DMS153 treated with DMSO at 0.1 percent for 48 hours (cell line): ENCODE measurements around the gene MBP.

Source experiments
- DNase-seq: peaks from one replicate; lab custom pipeline; 2025; ENCODE audit not compliant: unreplicated experiment; lab: John Stamatoyannopoulos, UW

Gene MBP

DNA sequence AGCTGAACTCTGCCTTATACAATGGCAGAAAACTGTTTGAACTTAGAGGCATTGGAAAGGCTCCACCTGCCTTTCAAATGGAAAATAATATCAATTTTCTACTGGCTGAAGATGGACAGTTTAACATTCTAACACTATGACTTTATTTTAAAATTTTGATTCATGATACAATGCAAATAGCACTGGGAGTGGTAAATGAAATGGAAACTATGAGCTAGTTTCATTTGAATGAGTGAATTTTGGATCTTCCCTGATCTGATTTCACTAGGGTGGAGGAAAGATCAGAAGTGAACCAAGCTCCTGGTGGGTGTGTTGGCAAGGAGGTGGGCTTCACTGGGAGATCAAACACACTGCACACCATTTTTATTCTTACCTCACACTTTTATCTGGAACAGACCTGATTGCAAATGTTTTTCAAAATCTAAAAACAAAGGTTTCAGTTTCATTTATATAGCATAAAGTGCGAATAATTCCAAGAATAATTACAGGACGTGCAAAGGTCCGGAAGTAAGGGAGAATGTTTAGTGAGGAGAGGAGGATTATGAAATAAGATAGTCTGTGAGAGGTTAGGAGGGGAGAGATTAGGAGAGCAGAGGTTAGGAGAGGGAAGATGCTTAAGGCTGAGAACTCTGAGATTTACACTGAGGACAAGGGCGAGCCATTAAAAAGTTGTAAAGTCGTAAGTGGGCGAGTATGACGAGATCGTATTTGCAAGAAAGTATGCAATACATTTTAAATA, 18.6 kb upstream of the MBP start:
- no peak for DNase-seq

DNA sequence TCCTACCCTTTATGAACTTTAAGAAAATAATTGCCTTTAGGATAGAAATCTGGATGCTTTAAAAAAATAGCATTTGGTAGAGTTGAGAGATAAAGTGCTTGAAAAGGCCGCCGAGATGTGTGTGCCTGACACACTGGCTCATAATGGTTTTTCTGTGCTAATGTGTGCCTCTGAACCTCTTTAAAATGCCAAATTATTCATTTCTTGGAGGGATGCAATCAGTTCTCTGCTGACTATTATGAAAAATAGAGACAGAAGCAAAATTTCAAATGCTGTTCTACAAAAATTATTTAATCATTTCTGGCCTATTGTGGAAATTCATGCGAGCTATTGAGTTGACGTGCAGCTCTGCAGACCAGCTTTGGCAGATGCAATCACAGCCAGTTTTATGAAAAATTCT, 18.0 kb upstream of the MBP start:
- no peak for DNase-seq

DNA sequence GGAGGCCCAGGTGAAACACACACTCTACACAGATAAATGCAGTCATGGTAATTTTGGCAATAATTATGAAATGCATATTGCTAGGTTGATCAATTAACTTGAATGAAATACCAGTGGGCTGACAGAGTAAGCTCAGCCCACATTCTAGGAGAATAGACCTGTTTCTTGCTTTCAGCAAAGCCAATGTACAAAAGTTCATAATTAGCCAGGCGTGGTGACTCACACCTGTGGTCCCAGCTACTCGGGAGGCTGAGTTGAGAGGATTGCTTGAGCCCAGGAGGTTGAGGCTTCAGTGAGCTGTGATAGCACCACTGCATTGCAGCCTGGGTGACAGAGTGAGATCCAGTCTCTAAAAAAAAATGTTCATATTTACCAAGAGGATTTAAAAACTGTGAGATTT, 15.7 kb upstream of the MBP start:
- no peak for DNase-seq

DNA sequence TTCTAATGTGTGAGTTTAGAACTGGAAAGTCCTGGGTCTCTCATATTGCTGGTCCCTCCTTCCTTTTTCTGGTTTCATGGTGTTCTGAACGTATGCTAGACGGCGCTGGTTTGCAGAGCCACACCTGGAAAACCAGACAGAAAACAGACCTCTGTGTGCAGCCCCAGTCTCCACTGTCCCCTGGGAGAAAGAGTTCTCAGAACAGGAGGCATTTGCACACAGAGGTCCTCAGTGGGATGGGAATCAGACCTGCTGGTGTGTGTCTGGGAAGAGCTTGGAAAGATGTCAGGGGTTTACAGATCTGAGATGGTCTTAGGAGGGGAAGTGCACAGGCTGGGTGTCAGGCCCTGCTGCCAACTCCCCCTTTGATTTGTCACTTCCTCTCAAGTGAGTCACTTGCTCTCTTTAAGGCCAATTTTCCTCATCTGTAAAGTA, 14.9 kb upstream of the MBP start:
- DNase-seq = no peak

DNA sequence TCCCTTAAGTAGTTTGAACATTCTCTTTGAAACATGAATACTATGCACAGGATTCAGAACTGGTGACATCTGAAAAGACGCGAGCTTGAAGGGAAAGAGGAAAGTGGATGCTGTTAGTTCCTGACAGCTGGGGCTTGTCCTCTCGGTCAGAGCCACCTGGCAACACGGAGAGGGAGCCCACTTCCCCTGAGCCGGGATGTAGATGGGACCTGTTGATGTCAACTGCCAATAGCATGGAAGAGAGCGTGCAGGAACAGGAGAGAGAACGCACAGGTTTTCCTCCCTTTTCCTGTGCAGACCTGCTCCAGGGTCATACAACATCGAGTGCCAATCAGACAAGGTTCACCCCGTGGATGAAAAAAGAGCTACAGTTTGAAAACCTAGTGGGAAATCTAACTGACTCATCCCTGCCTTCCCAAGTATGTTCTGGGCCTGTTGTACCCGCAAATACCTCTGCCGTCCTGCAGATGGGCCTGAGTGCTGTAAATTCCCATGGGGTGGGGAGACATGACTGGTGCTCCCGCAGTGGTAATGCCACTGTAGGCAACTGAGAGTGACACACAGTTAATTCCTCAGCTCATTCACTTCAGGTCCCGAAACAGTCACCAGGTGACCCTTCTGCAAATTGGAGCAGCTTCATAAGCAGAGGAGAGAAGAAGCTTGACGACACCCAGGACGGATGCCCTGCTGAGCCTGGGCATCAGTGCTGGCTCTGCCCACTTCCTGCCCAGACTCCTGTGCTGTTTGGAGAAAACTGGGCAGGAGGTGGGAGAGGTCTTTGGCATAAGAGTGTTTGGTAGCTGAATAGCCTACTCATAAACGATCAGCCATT, 13.9 kb upstream of the MBP start:
- DNase-seq = no peak

DNA sequence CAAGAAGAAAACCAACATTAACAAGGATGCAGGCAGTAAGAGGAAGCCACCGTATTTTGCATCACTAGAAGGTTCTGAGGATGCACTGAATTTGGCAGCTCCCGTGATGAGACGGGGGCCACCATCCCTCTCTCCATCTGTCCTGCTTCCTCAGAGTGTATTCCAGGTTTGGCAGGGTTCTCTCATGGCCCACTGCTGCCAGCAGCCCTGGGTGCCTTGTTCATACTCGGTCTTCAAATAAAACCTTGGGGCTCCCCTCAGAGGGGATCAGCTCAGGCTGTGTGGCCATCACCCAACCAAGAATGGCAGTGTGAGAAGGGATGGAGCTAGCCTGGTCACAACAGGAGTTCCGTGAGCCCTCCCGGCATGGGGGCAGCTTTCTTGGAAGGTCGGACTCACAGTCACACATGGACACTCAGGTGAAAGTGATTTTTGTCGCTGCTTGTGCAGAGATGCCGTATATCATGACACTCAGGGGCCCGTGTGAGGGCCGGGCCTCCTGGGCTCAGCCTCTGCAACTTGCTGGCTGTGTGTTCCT, 12.8 kb upstream of the MBP start:
- DNase-seq = no peak

DNA sequence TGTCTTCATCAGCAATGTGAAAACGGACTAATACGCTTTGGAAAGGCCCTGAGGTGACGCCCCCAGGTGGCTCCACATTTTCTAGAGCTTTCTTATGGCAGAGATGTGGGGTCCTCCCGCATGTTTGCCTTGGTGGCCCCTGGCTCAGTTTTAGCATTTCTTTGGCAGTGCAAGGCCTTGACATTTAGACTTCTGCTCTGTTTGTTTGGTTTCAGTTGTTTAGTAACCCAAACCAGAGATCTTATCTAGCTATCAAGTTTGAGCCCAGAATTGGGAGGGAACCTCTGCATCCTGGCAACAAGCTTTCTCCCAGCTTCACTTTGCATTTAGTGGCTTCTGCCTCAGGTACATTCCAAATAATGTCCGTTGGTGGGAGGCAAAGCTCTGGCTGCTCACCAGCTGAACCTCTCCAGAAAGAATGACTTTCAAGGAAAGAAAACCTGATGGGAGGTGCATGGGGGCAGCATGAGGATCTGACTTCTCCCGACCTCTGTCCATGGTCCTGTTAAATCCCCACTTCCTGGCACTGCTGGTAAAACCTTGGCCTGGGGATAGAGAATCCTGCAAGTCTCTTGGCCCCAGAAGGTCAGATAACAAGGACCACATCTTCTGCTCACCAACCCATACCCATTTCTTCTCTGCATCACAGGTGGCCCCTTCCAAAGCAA, 12.0 kb upstream of the MBP start:
- DNase-seq = no peak

DNA sequence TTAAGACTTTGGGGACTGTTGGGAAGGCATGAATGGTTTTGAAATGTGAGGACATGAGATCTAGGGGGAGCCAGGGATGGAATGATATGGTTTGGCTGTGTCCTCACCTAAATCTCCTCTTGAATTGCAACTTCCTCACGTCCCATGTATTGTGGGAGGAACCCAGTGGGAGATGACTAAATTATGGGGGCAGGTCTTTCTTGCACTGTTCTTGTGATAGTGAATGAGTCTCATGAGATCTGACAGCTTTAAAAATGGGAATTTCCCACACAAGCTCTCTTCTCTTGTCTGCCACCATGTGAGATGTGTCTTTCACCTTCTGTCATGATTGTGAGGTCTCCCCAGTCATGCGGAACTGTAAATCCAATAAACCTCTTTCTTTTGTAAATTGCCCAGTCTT, 11.5 kb upstream of the MBP start:
- DNase-seq = no peak

DNA sequence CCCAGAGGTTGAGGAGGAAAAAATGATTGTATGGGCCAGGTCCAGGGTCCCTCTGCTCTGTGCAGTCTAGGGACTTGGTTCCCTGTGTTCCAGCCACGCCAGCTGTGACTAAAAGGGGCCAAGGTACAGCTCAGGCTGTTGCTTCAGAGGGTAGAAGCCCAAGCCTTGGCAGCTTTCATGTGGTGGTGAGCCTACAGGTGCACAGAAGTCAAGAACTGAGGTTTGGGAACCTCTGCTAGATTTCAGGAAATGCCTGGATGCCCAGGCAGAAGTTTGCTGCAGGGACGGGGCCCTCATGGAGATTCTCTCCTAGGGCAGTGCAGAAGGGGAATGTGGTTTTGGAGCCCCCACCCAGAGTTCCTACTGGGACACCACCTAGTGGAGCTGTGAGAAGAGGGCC, 10.6 kb upstream of the MBP start:
- no peak for DNase-seq

DNA sequence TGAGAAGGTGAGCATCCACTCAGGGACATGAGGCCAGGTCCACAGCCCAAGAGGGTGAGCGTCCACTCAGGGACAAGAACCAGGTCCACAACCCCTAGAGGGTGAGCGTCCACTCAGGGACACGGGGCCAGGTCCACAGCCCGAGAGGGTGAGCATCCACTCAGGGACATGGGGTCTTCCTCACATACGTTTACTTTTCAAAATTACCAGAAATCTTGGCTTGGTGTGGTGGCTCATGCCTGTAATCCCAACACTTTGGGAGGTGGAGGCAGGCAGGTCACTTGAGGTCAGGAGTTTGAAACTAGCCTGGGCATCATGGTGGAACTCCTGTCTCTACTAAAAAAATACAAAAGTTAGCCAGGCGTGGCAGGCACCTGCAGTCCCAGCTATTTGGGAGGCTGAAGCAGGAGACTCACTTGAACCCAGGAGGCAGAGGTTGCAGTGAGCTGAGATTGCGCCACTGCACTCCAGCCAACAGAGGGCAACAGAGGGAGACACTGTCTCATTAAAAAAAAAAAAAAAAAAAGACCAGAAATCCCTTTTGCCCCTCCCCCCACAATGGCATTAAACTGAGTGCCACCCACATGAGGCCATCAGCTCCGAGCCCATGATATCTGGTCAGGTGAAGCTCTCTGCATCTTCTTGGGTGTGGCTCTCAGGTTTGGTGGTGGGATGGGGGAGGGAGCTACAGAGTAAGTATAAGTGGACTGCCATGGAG, 9.0 kb upstream of the MBP start:
- no peak for DNase-seq

DNA sequence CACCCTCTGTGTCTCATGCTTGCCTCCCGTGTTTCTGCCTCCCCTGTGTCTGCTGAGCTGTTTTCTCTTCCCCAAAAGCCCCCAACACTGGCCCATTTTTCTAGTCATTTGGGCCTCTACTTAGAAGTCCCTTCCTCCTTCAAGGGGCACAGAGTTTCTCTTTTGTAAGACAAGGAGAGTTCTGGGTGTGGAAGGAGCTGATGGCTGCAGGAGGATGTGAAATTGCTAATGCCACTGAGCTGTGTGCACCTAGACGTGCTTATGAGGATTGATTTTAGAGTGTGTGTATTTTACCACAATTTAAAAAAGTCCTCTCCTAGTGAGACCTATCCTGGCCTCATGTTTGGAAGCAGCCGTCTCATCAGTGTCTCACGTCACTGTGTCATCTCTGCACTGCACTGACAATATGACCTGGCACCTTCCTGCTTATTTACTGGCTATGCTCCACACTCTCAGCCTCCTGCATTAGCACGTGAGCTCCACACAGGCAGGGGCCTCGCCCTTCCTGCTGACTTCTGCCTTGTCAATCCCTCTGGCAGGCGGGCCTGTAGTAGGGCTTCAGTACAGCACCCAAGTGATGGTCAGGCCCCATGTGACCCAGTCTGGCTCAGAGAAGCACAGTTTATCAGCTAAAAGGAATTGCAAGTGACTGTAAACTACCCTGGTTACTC, 8.0 kb upstream of the MBP start:
- DNase-seq = no peak

DNA sequence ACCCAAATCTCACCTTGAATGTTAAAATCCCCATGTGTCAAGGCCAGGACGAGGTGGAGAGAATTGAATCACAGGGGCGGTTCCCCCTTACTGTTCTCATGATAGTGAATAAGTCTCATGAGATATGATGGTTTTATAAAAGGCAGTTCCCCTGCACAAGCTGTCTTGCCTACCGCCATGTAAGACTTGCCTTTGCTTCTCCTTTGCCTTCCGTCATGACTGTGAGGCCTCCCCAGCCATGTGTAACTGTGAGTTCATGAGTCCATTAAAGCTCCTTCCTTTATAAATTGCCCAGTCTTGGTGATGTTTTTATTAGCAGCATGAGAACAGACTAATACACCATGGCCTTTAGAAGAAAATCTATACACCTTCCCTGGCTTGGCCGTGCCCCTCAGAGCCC, 7.4 kb upstream of the MBP start:
- no peak for DNase-seq

DNA sequence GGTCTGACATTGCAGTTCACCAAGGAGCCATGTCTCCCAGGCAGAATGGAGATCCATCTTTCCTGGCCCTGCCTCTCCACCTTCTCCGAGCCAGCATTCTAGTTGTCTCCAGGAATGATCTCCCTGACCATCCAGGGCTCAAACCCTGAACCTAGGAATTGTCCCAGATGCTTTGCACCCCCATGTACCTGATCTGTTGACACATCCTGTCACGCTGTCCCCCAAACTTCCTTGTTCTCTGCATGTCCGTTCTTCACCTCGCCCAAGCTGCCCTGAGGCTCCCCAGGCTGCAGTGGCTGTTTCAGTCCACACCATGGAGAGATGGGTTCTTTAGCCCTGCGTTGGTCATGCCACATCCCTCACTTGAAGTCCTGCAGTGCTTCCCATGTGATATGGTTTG, 7.0 kb upstream of the MBP start:
- no peak for DNase-seq

DNA sequence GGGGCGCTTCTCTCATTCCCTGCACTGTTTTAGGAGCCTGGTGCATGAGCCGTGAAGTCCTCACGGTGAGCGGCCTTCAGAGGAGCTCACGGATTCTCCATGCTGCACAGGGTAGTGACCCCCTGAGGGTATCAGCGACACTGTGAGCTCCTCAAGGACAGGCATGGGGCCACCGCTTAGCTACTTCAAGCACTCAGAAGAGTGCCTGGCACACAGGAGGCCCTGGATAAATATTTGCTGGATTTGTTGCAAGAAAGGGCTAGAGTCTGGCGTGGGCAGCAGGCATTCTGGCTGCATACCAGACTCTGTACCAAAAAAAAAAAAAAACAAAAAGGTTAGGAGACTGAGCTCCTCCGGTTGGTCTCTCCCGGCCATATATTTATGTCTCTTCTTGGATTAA, 5.7 kb upstream of the MBP start:
- no peak for DNase-seq

DNA sequence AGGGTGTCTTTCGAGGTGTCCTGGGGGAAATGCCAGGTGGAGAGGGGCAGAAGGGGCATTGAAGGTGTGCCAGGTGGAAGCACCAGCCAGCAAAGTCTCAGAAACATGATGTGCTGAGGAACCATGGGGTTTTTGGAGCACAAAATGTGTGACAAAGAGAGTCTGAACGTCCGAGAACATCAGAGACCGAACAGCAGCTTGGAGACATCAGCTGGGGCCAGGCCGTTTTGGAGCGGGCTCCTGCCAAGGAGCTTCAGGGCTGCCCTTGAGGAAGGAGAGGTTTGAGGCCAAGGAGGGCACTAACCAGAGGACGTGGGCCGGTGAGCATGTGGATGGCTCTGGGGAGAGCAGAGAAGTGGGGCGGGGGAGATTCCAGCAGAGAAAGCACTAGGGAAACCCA, 5.3 kb upstream of the MBP start:
- DNase-seq = no peak

DNA sequence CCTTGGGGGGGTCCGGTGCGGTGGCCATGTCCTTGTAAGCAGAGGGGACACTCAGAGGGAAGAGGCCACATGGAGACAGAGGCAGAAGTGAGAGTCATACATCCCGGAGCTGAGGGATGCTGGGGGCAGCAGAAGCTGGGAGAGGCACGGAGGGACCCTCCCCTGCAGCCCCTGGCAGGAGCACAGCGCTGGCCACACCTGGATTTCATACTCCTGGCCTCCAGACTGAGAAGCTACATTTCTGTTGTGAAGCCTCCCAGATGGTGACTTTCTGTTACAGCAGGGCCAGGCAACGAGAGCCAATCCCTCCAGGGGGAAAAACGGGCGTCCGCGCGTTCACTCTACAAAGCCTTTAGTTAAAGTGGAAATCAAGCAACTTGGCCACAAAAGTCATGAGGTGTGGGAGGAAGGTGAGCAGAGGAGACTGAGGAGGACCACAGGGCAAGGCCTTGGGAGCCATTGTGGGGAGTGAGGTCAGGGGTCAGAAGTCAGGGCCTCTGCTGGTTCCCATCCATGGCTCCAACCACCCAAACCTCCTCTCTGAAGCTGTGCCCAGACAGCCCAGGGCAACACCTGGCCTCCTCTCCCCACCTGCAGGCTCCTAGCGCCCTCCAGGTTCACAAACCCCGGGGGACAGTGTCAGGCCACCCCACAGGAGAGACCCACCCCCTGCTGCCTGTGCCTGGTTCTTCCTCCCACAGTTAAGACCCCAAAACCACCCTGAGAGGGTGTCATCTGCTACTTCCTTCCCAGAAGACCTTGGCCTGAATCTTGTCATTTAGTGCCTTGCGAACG, 4.5 kb upstream of the MBP start:
- DNase-seq = no peak

DNA sequence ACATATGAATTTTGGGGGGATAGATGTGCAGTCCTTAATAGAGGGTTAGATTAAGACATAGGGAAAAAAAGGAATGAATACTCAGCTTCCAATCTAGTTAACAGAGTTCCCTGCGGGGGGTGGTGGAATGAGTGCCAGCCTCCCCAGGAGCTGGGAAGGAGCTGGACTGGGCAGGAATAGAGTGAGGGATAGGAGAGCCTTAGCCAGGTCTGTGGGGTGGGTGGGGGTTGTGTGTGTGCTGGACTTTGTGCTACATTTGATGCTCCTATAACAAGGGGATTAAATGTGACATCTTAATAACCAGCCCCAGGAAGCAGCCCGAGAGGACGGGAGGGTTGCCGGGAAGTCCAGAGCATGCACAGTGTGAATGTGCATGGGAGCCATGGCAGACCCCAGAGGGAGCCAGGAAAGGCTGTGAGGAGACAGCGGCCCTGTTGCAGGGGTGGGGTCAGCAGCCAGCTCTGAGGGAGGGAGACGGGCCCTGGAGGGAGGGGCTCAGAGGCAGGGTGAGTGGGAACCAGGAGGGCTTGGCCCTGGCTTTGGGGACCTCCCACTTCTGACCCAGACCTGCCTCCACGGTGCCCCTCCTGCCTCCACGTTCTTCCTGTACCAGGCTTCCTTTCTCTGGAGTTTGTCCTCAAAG, 3.6 kb upstream of the MBP start:
- no peak for DNase-seq

DNA sequence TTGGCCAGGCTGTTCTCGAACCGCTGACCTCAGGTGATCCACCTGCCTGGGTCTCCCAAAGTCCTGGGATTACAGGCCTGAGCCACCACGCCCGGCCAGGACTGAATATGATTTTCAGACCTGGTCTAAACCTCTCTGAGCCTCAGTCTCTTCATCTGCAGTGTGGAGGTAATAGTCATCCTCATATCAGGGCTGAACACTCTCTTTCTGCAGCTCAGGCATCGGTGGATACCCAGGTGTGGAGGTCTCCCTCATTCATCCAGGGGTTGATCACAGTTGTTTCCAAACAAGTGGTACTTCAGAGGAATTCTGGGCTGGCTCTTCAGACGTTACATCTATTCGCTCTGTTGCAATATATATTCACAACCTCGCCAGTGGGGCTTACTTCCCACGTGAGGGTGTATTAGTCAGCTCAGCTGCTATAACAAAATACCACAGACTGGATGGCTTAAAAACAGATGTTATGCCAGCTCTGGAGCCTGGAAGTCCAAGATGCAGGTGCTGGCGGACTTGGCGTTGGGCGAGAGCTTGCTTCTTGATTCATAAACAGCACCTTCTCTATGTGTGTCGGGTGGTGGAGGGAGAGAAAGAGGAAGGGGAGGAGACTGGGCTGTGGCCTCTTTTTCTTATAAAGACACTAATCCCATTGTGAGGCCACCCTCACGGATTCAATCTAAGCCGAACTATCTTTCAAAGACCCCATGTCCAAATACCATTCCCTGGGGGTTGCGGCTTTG, 2.9 kb upstream of the MBP start:
- no peak for DNase-seq

DNA sequence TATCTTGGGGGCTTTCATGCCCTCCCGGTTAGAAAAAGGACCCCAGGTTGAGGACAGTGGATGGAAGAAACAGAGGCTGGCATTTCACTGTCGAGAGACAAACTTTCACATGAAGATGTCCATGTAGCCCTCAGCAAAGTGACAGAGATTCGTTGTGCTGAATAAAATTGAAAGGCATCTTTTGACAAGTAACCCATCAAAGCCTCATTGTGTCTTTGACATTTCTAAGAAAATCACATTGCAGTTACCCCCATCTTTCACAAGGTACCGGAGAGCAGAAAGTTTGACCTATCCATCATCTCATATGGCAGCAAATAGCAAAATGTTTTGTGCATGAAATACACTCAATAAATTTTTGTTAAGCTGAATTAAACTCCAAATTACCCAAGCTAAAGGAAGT, 2.0 kb upstream of the MBP start:
- no peak for DNase-seq
